A673 (cell line): ENCODE data around the gene RBM39.

Experiments
- CTCF ChIP-seq: fragments of 300-800, 200-600 bp; sonication (generic); conservative IDR thresholded peaks from 2 replicates; pipeline ENCODE4 v1.5.1; 2017; ENCODE audit warnings: low read depth, mild to moderate bottlenecking, antibody characterized with exemption, low read length, moderate library complexity, mixed read lengths
- EZH2 ChIP-seq: fragments of 200-600 bp; sonication (generic); IDR thresholded peaks from 2 replicates; pipeline ENCODE4 v1.6.1; 2017; ENCODE audit warnings: borderline replicate concordance, low read depth, mild to moderate bottlenecking, mixed read lengths, antibody characterized with exemption, low read length; ENCODE audit not compliant: poor library complexity, severe bottlenecking

- no peak for TF ChIP-seq CTCF
- no peak for TF ChIP-seq EZH2
Measured at GRCh38 chr20:35776513-35777101, 34.5 kb upstream of the RBM39 start.
